ENCODE measurements around the gene METTL13. TPM values are rescaled to one million over a fixed set of nuclear protein-coding genes. Genes with fewer than 3 reads are reported as not detected.

The METTL13 gene
- total RNA-seq, 4 donors from 2014 or later: 6.7 to 23.0 (median 12.3) TPM

- Histone ChIP-seq H3K4me1 (no peaks in the 10 kb centered on the region), H3K27ac (no peak overlapping the region), H3K36me3 (no peaks in the 10 kb centered on the region), H3K9me3 (no peaks in the 10 kb centered on the region), H3K4me3 (no peak overlapping the region), H3K27me3 (no peaks in the 10 kb centered on the region)
- DNase-seq: no peak
- TF ChIP-seq CTCF (IDR thresholded peaks at IDR 0.05) (no peak), POLR2A (IDR thresholded peaks at IDR 0.05) (no peak)
- intact Hi-C loops (cut with DNase I; ENCODE audit: low total_unique reads): no loop called here
These were observed 47.3 kb downstream of the METTL13 start for GRCh38 chr1:171828794-171829193.

DNA sequence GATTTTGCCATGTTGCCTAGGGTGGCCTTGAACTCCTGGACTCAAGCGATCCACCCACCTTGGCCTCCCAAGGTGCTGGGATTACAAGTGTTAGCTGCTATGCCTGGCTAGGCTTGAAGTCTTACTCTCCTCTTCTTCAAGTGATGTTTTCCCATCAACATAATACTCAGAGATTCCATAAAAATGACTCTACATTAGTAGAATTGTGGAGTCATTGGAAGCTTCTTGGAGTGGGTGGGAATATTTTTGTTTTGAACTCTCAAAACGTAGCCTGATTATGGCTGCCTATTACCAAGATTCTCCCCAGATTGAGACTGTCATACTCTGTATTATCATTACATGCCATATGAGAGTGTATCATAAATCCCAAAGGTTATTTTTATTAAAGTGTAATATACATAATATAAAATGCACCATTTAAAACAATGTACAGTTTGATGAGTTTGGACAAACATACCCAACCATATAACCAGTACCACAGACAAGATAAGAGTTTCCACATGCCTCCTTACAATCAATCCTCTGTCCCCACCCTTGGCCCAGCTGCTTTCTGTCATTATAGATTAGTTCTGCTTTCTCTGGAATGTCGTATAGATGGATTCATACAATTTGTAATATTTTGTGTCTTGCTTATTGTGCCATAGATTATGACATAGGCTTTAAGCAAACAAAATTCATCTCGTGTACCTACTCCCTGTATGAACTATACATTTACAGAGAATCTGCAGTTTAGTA, 51.8 kb downstream of the METTL13 start:
- TF ChIP-seq CTCF (IDR thresholded peaks at IDR 0.05) (no peak), POLR2A (IDR thresholded peaks at IDR 0.05) (no peak)
- H3K36me3 ChIP-seq: no peaks in the 10 kb centered on the region
- H3K27ac ChIP-seq: no peak overlapping the region
- H3K9me3 ChIP-seq: no peaks in the 10 kb centered on the region
- DNase-seq: no peak
- H3K4me1 ChIP-seq: no peaks in the 10 kb centered on the region
- no peaks in the 10 kb centered on the region for H3K27me3 ChIP-seq
- intact Hi-C loops (cut with DNase I; ENCODE audit: low total_unique reads): no loop called here
- H3K4me3 ChIP-seq: no peak overlapping the region

DNA sequence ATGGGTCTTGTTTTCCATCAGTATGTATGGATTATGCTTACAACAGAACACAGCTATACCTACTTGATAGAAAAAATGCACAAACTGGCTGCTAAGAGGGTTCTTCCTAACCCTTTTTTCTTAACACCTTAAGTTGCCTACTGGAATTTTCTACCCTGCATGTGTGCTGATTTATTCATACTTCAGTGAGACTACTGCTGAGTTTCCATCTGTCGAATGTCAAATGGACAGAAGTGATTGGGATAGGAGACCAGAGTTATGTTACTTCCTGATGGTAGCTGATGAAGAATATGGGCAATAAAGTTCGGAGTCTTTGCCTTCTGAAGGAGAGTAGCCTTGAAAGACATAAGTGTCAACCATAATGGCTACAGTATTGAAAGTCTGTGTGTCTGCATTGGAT, 53.4 kb downstream of the METTL13 start:
- Histone ChIP-seq H3K4me1 (no peaks in the 10 kb centered on the region), H3K36me3 (no peaks in the 10 kb centered on the region), H3K27ac (no peak overlapping the region), H3K27me3 (no peaks in the 10 kb centered on the region), H3K4me3 (no peak overlapping the region), H3K9me3 (no peaks in the 10 kb centered on the region)
- no peak for DNase-seq
- intact Hi-C loops (cut with DNase I; ENCODE audit: low total_unique reads): no loop called here
- no peak for TF ChIP-seq CTCF (IDR thresholded peaks at IDR 0.05)
- no peak for TF ChIP-seq POLR2A (IDR thresholded peaks at IDR 0.05)

DNA sequence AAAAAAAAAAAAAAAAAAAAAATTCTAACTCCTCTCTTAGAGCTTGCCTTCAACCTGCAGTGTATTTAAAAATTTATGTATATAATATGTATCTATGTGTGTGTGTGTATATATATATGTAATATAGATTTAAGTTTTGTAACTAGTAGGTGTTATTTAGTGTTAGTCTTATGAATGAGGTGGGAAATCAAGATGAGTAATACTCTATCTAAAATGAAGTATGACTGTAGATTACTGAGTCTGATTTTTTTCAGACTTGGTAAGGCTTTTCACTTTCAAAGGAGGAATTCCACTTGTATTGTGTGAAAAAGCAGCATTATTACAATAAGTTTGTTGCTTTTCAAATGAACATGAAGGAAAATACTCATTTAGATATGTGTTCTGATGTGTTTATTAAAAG, 54.4 kb downstream of the METTL13 start:
- TF ChIP-seq CTCF (IDR thresholded peaks at IDR 0.05) (no peak), POLR2A (IDR thresholded peaks at IDR 0.05) (no peak)
- intact Hi-C loops (cut with DNase I; ENCODE audit: low total_unique reads): no loop called here
- H3K4me1 ChIP-seq: no peaks in the 10 kb centered on the region
- no peak for DNase-seq
- no peaks in the 10 kb centered on the region for H3K27me3 ChIP-seq
- H3K4me3 ChIP-seq: no peak overlapping the region
- H3K27ac ChIP-seq: no peak overlapping the region
- H3K36me3 ChIP-seq: no peaks in the 10 kb centered on the region
- no peaks in the 10 kb centered on the region for H3K9me3 ChIP-seq

GRCh38 chr1:171841050-171841910, 59.8 kb downstream of the METTL13 start, which contains the start of gene DNM3:
DNM3 (plus strand) TSS chr1:171841498; CDS start chr1:171841657, 159 bp downstream.
- Histone ChIP-seq H3K36me3 (no peaks in the 10 kb centered on the region), H3K4me3 (peak within 1 kb of the TSS; percentile 50 to 54), H3K27me3 (no peaks in the 10 kb centered on the region), H3K4me1 (no peaks in the 10 kb centered on the region), H3K27ac (peak within 1 kb of the TSS; percentile 60 to 65), H3K9me3 (no peaks in the 10 kb centered on the region)
- TF ChIP-seq CTCF (IDR thresholded peaks at IDR 0.05): peak in 1 of 4 experiments; percentile 14
- TF ChIP-seq POLR2A (IDR thresholded peaks at IDR 0.05): peak; percentile 76 to 81
- intact Hi-C loops (cut with DNase I; ENCODE audit: low total_unique reads): no loop called here
- peak; percentile 78 to 88 for DNase-seq
